Inflammatory macrophage treated with lipopolysaccharide for 1 hour (primary cell): Measurements from ENCODE around the gene TTYH1.
"Not testable (repeated sequence)": the region's sequence is repeated elsewhere in the genome, so short reads cannot be mapped to it uniquely, and the experiment has no call there.

Experiments used
- DNase-seq, 2 donors: peaks; one replicate each; pipeline ENCODE4 v3.0.0-alpha.2; 2020 to 2022

TTYH1 gene

GRCh38 chr19:54415208-54415900 is at the start of gene TTYH1:
TSS of gene TTYH1 (plus strand) at chr19:54415464. CDS start at chr19:54415553, 89 bp downstream.
- no peak for DNase-seq

DNA sequence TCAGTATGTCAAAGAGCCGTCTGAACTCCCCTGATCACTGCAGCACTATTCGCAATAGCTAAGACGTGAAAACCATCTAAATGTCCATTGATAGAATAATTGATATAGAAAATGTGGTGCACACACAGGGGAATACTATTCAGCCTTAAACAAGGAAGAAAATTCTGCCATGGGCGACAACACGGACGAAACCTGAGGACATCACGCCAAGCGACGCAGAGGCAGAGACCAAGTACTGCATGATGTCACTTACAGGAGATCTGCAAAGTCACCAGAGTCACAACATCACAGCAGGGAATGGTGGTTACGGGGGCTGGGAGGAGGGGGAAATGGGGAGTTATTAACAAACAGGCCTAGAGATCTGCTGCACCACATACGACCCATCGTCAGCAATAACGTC is 49.5 kb upstream of the TTYH1 start:
- not testable (repeated sequence) for DNase-seq

DNA sequence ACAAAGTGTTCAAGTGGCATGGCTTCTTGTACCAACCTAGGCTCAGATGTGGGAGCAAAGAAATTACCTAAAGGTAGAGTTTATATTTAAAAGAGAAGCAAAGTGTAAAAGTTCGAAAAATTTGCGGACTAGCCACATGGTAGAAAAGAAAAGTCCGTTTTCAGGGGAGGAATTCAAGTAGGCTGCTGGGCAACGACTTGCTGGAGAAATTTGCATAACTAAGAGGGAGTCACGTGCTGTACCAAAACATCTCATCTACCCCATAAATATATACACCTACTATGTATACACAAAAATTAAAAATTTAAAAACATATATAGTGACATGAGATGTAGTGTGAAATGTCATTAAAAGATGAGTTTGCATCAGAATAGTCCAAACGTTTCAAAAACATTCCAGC is 48.5 kb upstream of the TTYH1 start:
- DNase-seq, result no peak

DNA sequence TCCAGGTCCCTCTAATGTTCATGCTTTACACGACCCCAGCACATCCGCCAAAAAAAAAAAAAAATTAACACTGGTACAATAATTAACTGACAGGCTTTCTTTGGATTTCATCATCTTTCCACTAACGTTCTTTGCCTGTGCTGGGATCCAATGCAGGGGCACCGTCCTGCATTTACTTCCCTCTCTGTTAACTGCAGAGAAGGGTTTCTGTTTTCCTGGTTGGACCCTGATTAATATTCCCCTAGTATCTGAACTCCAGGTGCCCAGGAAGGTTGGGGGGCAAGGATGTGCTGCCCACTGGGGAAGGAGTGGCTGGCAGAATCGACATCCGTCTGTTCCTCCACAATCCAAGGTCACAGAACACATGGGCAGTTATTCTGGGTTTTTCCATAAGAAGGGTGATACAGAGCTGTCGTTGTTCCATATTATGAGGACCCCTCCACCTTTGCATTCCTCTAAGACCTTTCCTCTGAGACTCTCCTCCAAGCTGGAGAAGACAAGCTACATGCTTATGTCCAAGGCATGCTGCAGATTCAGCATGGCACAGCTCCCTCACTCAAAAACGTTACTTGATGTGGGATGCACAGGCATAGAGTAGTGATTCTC is 46.1 kb upstream of the TTYH1 start:
- DNase-seq, result no peak

DNA sequence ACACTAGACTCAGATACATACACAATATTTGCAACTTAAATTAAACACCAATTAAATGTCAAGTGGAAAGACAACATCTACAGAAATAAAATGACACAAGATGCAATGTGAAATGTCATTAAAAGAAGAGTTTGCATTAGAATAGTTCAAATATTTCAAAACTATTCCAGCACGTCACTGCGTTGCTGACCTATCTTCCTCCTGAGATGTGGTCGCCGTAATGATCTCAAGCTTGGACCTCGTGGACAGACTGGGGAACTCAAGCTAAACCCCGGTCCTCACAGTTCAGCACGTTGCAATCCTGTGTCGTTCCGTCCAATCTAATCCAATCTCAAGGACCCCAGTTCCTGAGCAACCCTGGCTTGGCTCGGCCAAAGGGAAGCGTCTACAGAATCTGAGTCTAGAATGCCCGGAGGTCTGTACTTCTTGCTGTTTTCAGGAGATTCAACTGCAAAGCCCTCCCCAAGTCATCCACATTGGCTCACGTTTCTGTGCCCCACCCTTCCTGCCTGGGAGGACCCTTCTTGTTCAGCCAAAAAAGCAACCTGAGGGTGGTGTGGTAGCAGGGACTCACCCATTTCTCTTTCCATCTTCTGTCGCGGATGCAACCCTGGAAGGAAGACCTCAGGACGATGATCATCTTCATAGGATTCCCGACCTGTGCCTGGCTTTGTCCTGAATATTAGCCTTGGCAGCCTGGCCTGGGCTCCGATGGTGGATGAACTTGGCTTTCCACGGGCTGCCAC is 45.4 kb upstream of the TTYH1 start:
- DNase-seq, result peak; percentile 50 to 64

DNA sequence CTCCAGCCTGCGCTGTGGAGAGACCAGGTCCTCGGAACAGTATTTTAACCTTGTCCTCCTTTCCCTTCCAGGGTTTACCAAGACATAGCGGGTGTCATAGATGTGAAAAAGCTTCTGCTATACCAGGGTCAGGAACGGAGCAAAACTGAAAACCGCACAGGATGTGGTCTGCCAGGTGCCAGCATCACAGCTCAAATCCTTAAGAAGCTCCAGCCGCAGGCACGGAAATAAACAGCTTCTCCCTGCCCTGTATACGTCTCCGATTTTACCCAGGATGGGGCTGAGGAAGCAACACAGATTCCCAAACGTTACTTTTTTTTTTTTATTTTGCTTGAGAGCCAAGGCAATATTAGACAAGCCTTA is 44.8 kb upstream of the TTYH1 start:
- not testable (repeated sequence) for DNase-seq

- not testable (repeated sequence) for DNase-seq
These were observed 43.8 kb upstream of the TTYH1 start for GRCh38 chr19:54371453-54371852.

- DNase-seq, result peak; percentile 94 to 98
These were observed 41.3 kb upstream of the TTYH1 start for GRCh38 chr19:54373781-54374631.

- DNase-seq, result peak in 1 of 2 donors; percentile 39
These were observed 39.9 kb upstream of the TTYH1 start for GRCh38 chr19:54375181-54375938.

- no peak for DNase-seq
These were observed 38.5 kb upstream of the TTYH1 start for GRCh38 chr19:54376610-54377285.

- DNase-seq, result no peak
These were observed 36.0 kb upstream of the TTYH1 start for GRCh38 chr19:54379187-54379678.

DNA sequence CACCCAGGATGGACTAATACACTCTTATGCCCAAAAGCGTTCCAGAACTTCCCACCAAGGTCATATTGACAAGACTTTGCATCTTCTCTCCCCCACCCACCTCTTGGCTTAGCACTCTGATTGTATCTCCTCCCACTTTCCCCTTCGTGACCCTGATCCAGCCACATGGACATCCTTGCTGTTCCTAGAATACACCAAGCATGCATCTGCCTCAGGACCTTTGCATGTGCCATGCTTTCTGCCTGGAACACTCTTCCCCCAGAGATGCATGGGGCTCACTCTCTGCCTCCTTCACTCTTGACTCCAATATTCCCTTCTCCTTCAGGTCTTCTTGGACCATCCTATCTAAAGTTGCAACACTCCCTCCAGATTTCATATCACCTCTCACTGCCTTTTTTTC is 34.4 kb upstream of the TTYH1 start:
- no peak for DNase-seq

DNA sequence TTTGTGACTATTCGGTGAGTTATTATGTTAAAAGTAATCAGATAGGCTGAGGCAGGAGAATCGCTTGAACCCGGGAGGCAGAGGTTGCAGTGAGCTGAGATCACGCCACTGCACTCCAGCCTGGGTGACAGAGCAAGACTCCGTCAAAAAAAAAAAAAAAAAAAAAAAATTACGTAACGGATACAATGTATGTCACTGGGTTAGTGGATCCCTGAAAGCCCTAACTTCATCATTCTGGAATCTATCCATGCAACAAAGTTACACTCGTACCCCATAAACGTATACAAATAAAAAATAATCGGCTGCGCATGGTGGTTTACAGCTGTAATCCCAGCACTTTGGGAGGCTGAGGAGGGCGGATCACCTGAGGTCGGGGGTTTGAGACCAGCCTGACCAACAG is 33.2 kb upstream of the TTYH1 start:
- DNase-seq, result peak; percentile 71 to 82

DNA sequence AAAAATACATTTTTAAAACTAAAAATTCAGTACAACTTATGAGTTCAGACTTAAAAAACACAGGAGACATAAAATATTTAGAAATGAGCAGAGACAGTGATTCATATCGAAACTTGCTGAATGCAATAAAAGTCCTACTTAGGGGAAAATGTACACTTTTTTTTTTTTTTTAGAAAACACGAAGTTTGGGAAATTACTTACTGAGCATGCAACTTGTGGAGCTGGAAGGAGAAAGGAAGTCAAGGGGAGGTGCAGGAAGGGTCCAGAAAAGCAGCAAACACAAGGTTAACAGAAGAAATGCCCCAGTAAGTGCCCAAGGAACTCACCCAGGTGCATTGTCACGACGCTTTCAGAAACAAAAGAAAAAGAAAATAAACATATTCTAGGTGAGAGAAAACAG is 31.9 kb upstream of the TTYH1 start:
- DNase-seq, result peak; percentile 85 to 86

DNA sequence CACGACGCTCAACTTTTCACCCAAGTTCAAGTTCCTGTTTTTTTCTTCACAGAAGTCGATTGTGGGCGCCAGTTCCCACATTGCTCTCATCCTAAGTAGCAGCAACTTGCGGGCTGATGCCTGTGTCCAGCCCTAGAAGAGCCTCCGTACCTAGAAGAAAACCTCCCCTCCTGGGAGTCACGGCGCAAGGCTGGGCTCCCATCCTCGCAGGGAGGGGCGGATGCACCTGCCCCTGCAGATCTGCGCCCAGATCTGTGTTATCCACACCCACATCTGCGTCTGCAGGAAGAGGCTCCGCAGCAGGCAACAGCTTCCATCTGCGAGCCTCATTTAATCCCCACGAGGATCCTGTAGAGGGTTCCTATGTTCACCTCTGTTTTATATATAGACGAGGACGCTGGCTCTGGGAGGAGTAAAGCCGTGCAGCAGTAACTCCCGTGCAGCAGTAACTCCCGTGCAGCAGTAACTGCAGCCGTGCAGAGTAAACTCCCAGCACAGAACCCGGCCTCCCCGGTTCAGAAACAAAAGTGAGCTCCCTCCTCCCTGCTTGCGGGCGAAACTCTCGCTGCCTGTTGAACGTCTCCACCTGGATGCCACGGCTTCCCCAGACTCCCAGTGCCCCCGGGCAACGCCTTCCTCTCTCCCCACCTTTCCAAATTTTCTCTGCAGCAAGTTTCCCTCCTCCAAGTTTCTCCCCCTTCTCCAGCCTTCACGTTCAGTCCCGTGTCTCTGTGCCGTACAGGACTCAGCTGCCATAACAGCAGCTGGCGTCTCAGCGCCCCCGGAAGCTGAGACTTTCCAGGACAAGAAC is 27.1 kb upstream of the TTYH1 start:
- DNase-seq, result peak; percentile 66 to 70

GRCh38 chr19:54388802-54389139 is 26.5 kb upstream of the TTYH1 start:
- DNase-seq, result no peak

DNA sequence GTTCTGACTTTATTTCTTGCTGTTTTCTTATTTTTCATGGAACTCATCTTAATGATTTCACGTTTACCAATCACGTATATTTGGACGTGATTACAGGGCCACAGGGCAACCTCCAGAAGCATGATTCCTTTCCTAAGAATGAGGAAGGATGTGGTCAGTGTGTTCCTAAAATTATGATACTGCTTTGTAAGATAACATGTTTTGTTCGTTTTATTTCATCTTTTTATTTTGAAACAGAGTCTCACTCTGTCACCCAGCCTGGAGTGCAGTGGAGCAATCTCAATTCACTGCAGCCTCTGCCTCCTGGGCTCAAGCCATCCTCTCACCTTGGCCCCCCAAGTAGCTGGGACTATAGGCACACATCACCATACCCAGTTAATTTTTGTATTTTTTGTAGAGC is 25.7 kb upstream of the TTYH1 start:
- peak; percentile 62 to 63 for DNase-seq

DNA sequence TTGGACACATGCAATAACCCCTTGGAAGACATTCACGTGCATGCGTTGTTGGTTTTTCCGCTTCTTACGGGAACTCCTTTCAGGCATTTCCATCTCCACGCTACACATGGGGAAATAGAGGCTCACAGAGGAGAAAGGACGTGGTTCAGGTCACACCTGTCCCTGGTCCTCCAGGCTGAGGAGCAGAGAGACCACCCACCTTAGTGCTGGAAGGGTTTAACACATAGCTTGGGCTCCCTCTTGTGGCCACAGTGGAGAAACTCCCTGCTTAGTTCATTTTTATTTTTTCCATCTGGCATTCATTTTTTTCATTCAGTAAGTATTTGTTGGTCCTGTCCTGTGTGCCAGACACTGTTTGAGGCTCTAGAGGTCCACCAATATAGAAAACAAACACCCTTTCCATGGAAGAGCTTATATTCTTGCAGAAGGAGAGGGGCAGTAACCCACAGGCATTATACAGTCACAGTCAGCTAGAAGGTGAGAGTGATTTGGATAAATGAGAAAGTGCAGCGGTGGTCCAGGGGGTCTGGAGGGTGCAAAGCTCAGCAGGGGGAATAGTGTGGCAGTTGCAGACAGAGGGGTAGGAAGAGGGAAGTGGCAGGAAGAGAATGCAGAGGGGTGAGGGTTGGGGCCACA is 24.2 kb upstream of the TTYH1 start:
- DNase-seq, result peak; percentile 50 to 76

GRCh38 chr19:54391589-54392061 is 23.6 kb upstream of the TTYH1 start:
- no peak for DNase-seq

- no peak for DNase-seq
These were observed 23.2 kb upstream of the TTYH1 start for GRCh38 chr19:54392105-54392504.
